IMR-90 (cell line): Measurements from ENCODE around the gene RSRC1. TPM values are rescaled to one million over a fixed set of nuclear protein-coding genes. Genes with fewer than 3 reads are reported as not detected.

Source experiments
- ATAC-seq: fragments of 200-7000 bp; cut with Tn5 transposase; 2 replicates; pipeline ENCODE4 v1.9.1; 2020; ENCODE audit warnings: low read depth, mild to moderate bottlenecking, moderate library complexity
- BruUV-seq: library from RNA; stranded (reverse); fragments of 400-500 nt; replicated peaks from 2 replicates; lab custom pipeline; 2021; lab: Mats Ljungman, UMichigan
- CTCF ChIA-PET: fragments of 300-600 bp; formaldehyde crosslinking; extraction: SDS; loops from one replicate; lab custom pipeline; 2021; ENCODE audit warnings: antibody characterized with exemption; lab: Yijun Ruan, JAX
- POLR2A ChIA-PET: fragments of 300-600 bp; sonication (Branson Sonifier 250); formaldehyde crosslinking; loops from one replicate; lab custom pipeline; 2022; ENCODE audit warnings: antibody characterized with exemption; ENCODE audit not compliant: unreplicated experiment; lab: Charles Lee
- DNase-seq: peaks from one replicate; pipeline ENCODE4 v3.0.0; 2013
- H2AFZ ChIP-seq: replicated peaks from 2 replicates; pipeline ENCODE3; 2013; ENCODE audit warnings: low read length, mild to moderate bottlenecking; ENCODE audit not compliant: poor library complexity
- H2AK5ac ChIP-seq: 2 replicates; pipeline ENCODE4 v1.6.1; 2013; ENCODE audit warnings: low read depth, low read length, inconsistent platforms
- H2AK9ac ChIP-seq: replicated peaks from 2 replicates; pipeline ENCODE3; 2013; ENCODE audit warnings: mild to moderate bottlenecking, low read depth, low read length, moderate library complexity; ENCODE audit not compliant: poor library complexity
- H2BK120ac ChIP-seq: 2 replicates; pipeline ENCODE4 v1.6.1; 2013; ENCODE audit warnings: low read depth, low read length, inconsistent platforms
- H2BK15ac ChIP-seq: 3 replicates; pipeline ENCODE4 v1.6.1; 2013; ENCODE audit warnings: low read depth, low read length, inconsistent platforms
- H2BK20ac ChIP-seq: 2 replicates; pipeline ENCODE4 v1.6.1; 2013; ENCODE audit warnings: low read depth, mild to moderate bottlenecking, inconsistent platforms, low read length, moderate library complexity
- H2BK5ac ChIP-seq: 2 replicates; pipeline ENCODE4 v1.6.1; 2013; ENCODE audit warnings: mild to moderate bottlenecking, low read depth, low read length, inconsistent platforms; ENCODE audit not compliant: poor library complexity, severe bottlenecking
- H3K14ac ChIP-seq: replicated peaks from 2 replicates; pipeline ENCODE4 v1.6.1; 2013; ENCODE audit warnings: low read depth, low read length, inconsistent platforms
- H3K18ac ChIP-seq: 2 replicates; pipeline ENCODE4 v1.6.1; 2013; ENCODE audit warnings: low read depth, low read length, control low read depth
- H3K23ac ChIP-seq: 2 replicates; pipeline ENCODE4 v1.6.1; 2013; ENCODE audit warnings: low read depth, low read length, inconsistent platforms
- H3K27ac ChIP-seq: 2 replicates; pipeline ENCODE4 v1.5.1; 2013; ENCODE audit warnings: mild to moderate bottlenecking, control low read depth, low read length; ENCODE audit not compliant: insufficient read depth
- H3K27me3 ChIP-seq: 2 replicates; pipeline ENCODE4 v1.6.1; 2013; ENCODE audit warnings: low read length; ENCODE audit not compliant: control insufficient read depth, insufficient read depth
- H3K36me3 ChIP-seq: 2 replicates; pipeline ENCODE4 v1.6.1; 2013; ENCODE audit warnings: low read length, mixed read lengths; ENCODE audit not compliant: control insufficient read depth, insufficient read depth
- H3K4ac ChIP-seq: 2 replicates; pipeline ENCODE4 v1.6.1; 2013; ENCODE audit warnings: low read depth, low read length, inconsistent platforms
- H3K4me1 ChIP-seq: 2 replicates; pipeline ENCODE4 v1.6.1; 2013; ENCODE audit warnings: low read length, mixed read lengths; ENCODE audit not compliant: control insufficient read depth, insufficient read depth
- H3K4me2 ChIP-seq: 2 replicates; pipeline ENCODE4 v1.6.1; 2013; ENCODE audit warnings: low read depth, mild to moderate bottlenecking, control low read depth, low read length, moderate library complexity
- H3K4me3 ChIP-seq: 2 replicates; pipeline ENCODE4 v1.5.1; 2013; ENCODE audit warnings: low read depth, mild to moderate bottlenecking, control low read depth, low read length, moderate library complexity; ENCODE audit not compliant: insufficient read depth
- H3K56ac ChIP-seq: 2 replicates; pipeline ENCODE4 v1.6.1; 2013; ENCODE audit warnings: low read length, inconsistent platforms; ENCODE audit not compliant: insufficient read depth; ENCODE audit errors: extremely low read depth
- H3K79me1 ChIP-seq, 2 experiments: 2 replicates each; pipeline ENCODE4 v1.6.1; 2013; ENCODE audit warnings: low read length in 2 of 2, inconsistent platforms in 1 of 2, low read depth in 1 of 2
- H3K9ac ChIP-seq: 2 replicates; pipeline ENCODE4 v1.6.1; 2013; ENCODE audit warnings: low read depth, low read length, control low read depth
- H3K9me1 ChIP-seq: 2 replicates; pipeline ENCODE4 v1.6.1; 2013; ENCODE audit warnings: low read length, inconsistent platforms; ENCODE audit not compliant: insufficient read depth
- H3K9me3 ChIP-seq: 2 replicates; pipeline ENCODE4 v1.6.1; 2013; ENCODE audit warnings: low read length; ENCODE audit not compliant: control insufficient read depth, insufficient read depth
- H4K20me1 ChIP-seq: 2 replicates; pipeline ENCODE4 v1.6.1; 2013; ENCODE audit warnings: low read length, inconsistent platforms; ENCODE audit not compliant: insufficient read depth
- H4K5ac ChIP-seq: 2 replicates; pipeline ENCODE4 v1.6.1; 2013; ENCODE audit warnings: mild to moderate bottlenecking, low read depth, low read length, control low read depth
- H4K8ac ChIP-seq, 2 experiments: 2 replicates each; pipeline ENCODE4 v1.6.1; 2013; ENCODE audit warnings: low read depth in 2 of 2, low read length in 2 of 2, control low read depth in 1 of 2, inconsistent platforms in 1 of 2
- H4K91ac ChIP-seq: 2 replicates; pipeline ENCODE4 v1.6.1; 2013; ENCODE audit warnings: low read depth, low read length, inconsistent platforms; ENCODE audit not compliant: insufficient read depth
- BHLHE40 ChIP-seq: fragments of 150-350 bp; IDR thresholded peaks from 2 replicates; pipeline ENCODE4 v1.6.1; 2016; ENCODE audit warnings: mild to moderate bottlenecking, low read depth, low read length
- CHD1 ChIP-seq: IDR thresholded peaks from 2 replicates; pipeline ENCODE4 v1.6.1; 2012; ENCODE audit warnings: low read depth, low read length, improper control_type of control experiment
- MAFK ChIP-seq: IDR thresholded peaks from 2 replicates; pipeline ENCODE4 v1.6.1; 2012; ENCODE audit warnings: low read depth, low read length, improper control_type of control experiment
- MAZ ChIP-seq: IDR thresholded peaks from 2 replicates; pipeline ENCODE4 v1.6.1; 2012; ENCODE audit warnings: low read depth, mild to moderate bottlenecking, low read length, improper control_type of control experiment, moderate library complexity, borderline replicate concordance
- NFE2L2 ChIP-seq: fragments of 150-350 bp; IDR thresholded peaks from 2 replicates; pipeline ENCODE4 v1.6.1; 2016; ENCODE audit warnings: low read depth, mild to moderate bottlenecking, low read length
- RAD21 ChIP-seq: IDR thresholded peaks from 2 replicates; pipeline ENCODE4 v1.6.1; 2012; ENCODE audit warnings: low read length, improper control_type of control experiment
- SMC3 ChIP-seq: fragments of 150-350 bp; IDR thresholded peaks from 2 replicates; pipeline ENCODE4 v1.6.1; 2016; ENCODE audit warnings: low read depth, mild to moderate bottlenecking, antibody characterized with exemption, low read length, moderate library complexity
- USF2 ChIP-seq: fragments of 150-350 bp; IDR thresholded peaks from 2 replicates; pipeline ENCODE4 v1.6.1; 2017; ENCODE audit warnings: mild to moderate bottlenecking, antibody characterized with exemption, low read length, low read depth
- WGBS, 2 experiments: methylation state at CpG; one replicate each; pipeline versions ENCODE4 v1.1.5 to v1.1.7; 2013; ENCODE audit warnings: missing lambda C conversion rate in 2 of 2; ENCODE audit not compliant: insufficient read length in 1 of 2; ENCODE audit errors: extremely low coverage in 2 of 2; 5-methylcytosine and 5-hydroxymethylcytosine counted together
- dilution Hi-C: fragments of 300-500 bp; cut with HindIII; formaldehyde crosslinking; loops from one replicate; pipeline ENCODE4 v1.14.3; 2018; ENCODE audit warnings: low sequenced_read_pairs; ENCODE audit not compliant: unreplicated experiment
- in situ Hi-C: fragments of 300-500 bp; cut with MboI; formaldehyde crosslinking; loops from 3 replicates; pipeline ENCODE4 v1.14.3; 2019; ENCODE audit warnings: low sequenced_read_pairs, inconsistent platforms, mixed read lengths
- intact Hi-C: fragments of 100-400 bp; cut with micrococcal nuclease; formaldehyde crosslinking; loops from 2 replicates; pipeline ENCODE4 v1.10.0; 2022
- polyA plus RNA-seq, 3 experiments: library from polyadenylated mRNA; depleted of rRNA; stranded (reverse); fragments of >200 nt; gene quantifications; 2 replicates each; pipeline ENCODE4 v1.2.3, GENCODE V29; 2012; ENCODE audit warnings: low replicate concordance in 1 of 3
- total RNA-seq: library from RNA; depleted of rRNA; stranded (reverse); fragments of >200 nt; gene quantifications from 2 replicates; pipeline ENCODE4 v1.2.3, GENCODE V29; 2012
- TF ChIP-seq, protein P1 (sequence below): fragments of 150-350 bp; IDR thresholded peaks from 2 replicates; pipeline ENCODE4 v1.6.1; 2016; ENCODE audit warnings: low read depth, mild to moderate bottlenecking, low read length, moderate library complexity, borderline replicate concordance

The RSRC1 gene
- total and polyA plus RNA-seq, 2 of the 4 experiments (the other 2 are of a cell fraction), result 3.8 to 41.8 TPM

DNA sequence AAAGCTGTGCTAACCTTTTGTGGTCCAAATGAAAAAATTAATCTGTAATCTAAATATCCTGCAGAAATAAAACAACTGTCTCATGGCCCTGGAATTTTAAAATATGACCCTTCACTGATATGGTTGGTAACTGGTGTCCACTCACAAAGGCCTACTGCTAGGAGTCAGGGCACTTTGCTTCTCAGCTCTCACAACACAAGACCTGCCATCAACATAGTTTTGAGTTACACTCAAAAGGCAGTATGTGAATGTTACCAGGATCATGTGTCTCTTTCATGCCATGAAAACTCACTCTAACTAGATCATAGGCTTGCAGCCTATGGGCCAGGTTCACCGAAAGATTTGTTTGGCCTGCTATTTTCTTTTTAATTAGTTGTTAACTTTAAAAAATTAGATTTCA lies 451.1 kb downstream of the RSRC1 start:
- DNase-seq, result peak; percentile 2
- no peak overlapping the region for H2BK15ac ChIP-seq
- no peak overlapping the region for H2AFZ ChIP-seq
- in situ Hi-C loops (no loop called here), dilution Hi-C loops (no loop called here), intact Hi-C loops (no loop called here)
- H2BK20ac ChIP-seq, result no peak overlapping the region
- no peak overlapping the region for H3K56ac ChIP-seq
- no peak overlapping the region for H3K23ac ChIP-seq
- no peak overlapping the region for H3K14ac ChIP-seq
- H3K79me1 ChIP-seq, result no peaks in the 10 kb centered on the region
- no peaks in the 10 kb centered on the region for H4K20me1 ChIP-seq
- H4K91ac ChIP-seq, result no peak overlapping the region
- H3K4me2 ChIP-seq, result no peak overlapping the region
- no peak overlapping the region for H4K5ac ChIP-seq
- peak; percentile 29 for ATAC-seq
- no peaks in the 10 kb centered on the region for H3K9me1 ChIP-seq
- H2AK5ac ChIP-seq, result no peak overlapping the region
- H4K8ac ChIP-seq, result no peak overlapping the region
- no TSS peak for BruUV-seq
- no peak overlapping the region for H2BK5ac ChIP-seq
- no peaks in the 10 kb centered on the region for H3K27me3 ChIP-seq
- 0 out of 2 replicates have a peak, but pooled peaks cover 2% of the 10 kb centered on the region for H3K4me1 ChIP-seq
- H3K4ac ChIP-seq, result no peak overlapping the region
- CTCF ChIA-PET, result no interaction called here
- no peak overlapping the region for H2BK120ac ChIP-seq
- no peak overlapping the region for H3K9ac ChIP-seq
- no peaks in the 10 kb centered on the region for H3K9me3 ChIP-seq
- H3K27ac ChIP-seq, result no peak overlapping the region
- POLR2A ChIA-PET, result no interaction called here
- TF ChIP-seq MAZ (no peak), RAD21 (no peak), BHLHE40 (no peak), SMC3 (no peak), NFE2L2 (no peak), CHD1 (no peak), USF2 (no peak), MAFK (no peak)
- TF ChIP-seq, protein P1, sequence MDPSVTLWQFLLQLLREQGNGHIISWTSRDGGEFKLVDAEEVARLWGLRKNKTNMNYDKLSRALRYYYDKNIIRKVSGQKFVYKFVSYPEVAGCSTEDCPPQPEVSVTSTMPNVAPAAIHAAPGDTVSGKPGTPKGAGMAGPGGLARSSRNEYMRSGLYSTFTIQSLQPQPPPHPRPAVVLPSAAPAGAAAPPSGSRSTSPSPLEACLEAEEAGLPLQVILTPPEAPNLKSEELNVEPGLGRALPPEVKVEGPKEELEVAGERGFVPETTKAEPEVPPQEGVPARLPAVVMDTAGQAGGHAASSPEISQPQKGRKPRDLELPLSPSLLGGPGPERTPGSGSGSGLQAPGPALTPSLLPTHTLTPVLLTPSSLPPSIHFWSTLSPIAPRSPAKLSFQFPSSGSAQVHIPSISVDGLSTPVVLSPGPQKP, result no peak
- H2AK9ac ChIP-seq, result no peak overlapping the region
- H3K36me3 ChIP-seq, result no peaks in the 10 kb centered on the region
- WGBS, 2 experiments, result no CpG with 5 or more reads among the region's 1 CpG
- H3K4me3 ChIP-seq, result no peak overlapping the region
- H3K18ac ChIP-seq, result no peak overlapping the region
